Measurements from ENCODE around the gene CNTLN. TPM values are rescaled to one million over a fixed set of nuclear protein-coding genes. Genes with fewer than 3 reads are reported as not detected.
"Not testable (repeated sequence)": the region's sequence is repeated elsewhere in the genome, so short reads cannot be mapped to it uniquely, and the experiment has no call there.

The CNTLN gene
- total and polyA plus RNA-seq, 2 donors from 2014 or later: 2.0 to 8.0 TPM

- no peaks in the 10 kb centered on the region for H3K36me3 ChIP-seq (ENCODE audit: control insufficient read depth in 2 of 3, insufficient read depth in 3 of 3, low read length in 3 of 3)
- H3K4me3 ChIP-seq (ENCODE audit: low read length in 3 of 3): no peak overlapping the region
- no peak overlapping the region for H3K9ac ChIP-seq (ENCODE audit: low read length in 3 of 3)
- DNase-seq: no peak
- H3K27me3 ChIP-seq (ENCODE audit: control insufficient read depth, insufficient read depth, low read length): no peaks in the 10 kb centered on the region
- H3K4me1 ChIP-seq (ENCODE audit: control insufficient read depth in 2 of 3, insufficient read depth in 2 of 3, low read depth in 1 of 3, low read length in 3 of 3): no peaks in the 10 kb centered on the region
- H3K27ac ChIP-seq (ENCODE audit: low read depth in 2 of 2, low read length in 2 of 2): no peak overlapping the region
- FAIRE-seq: no peak
- intact Hi-C loops (cut with DNase I): no loop called here
- no peak for TF ChIP-seq CTCF (IDR thresholded peaks at IDR 0.05; ENCODE audit: borderline replicate concordance, extremely low read depth, insufficient read depth)
- no peaks in the 10 kb centered on the region for H3K9me3 ChIP-seq (ENCODE audit: control insufficient read depth in 2 of 3, insufficient read depth in 1 of 3, low read length in 3 of 3)
Observed at GRCh38 chr9:17349831-17350230, 215.0 kb downstream of the CNTLN start.

- H3K4me1 ChIP-seq (ENCODE audit: control insufficient read depth in 2 of 3, insufficient read depth in 2 of 3, low read depth in 1 of 3, low read length in 3 of 3); H3K27ac ChIP-seq (ENCODE audit: low read depth in 2 of 2, low read length in 2 of 2); H3K4me3 ChIP-seq (ENCODE audit: low read length in 3 of 3); H3K9ac ChIP-seq (ENCODE audit: low read length in 3 of 3); H3K9me3 ChIP-seq (ENCODE audit: control insufficient read depth in 2 of 3, insufficient read depth in 1 of 3, low read length in 3 of 3); FAIRE-seq; H3K27me3 ChIP-seq (ENCODE audit: control insufficient read depth, insufficient read depth, low read length); DNase-seq; H3K36me3 ChIP-seq (ENCODE audit: control insufficient read depth in 2 of 3, insufficient read depth in 3 of 3, low read length in 3 of 3); intact Hi-C loops (cut with DNase I): not testable (repeated sequence)
Observed at GRCh38 chr9:17354006-17354405, 219.2 kb downstream of the CNTLN start.

GRCh38 chr9:17361378-17361777, 226.5 kb downstream of the CNTLN start:
- Histone ChIP-seq H3K36me3 (ENCODE audit: control insufficient read depth in 2 of 3, insufficient read depth in 3 of 3, low read length in 3 of 3) (no peaks in the 10 kb centered on the region), H3K27ac (ENCODE audit: low read depth in 2 of 2, low read length in 2 of 2) (no peak overlapping the region), H3K4me3 (ENCODE audit: low read length in 3 of 3) (no peak overlapping the region), H3K27me3 (ENCODE audit: control insufficient read depth, insufficient read depth, low read length) (no peaks in the 10 kb centered on the region), H3K9ac (ENCODE audit: low read length in 3 of 3) (no peak overlapping the region), H3K9me3 (ENCODE audit: control insufficient read depth in 2 of 3, insufficient read depth in 1 of 3, low read length in 3 of 3) (no peaks in the 10 kb centered on the region), H3K4me1 (ENCODE audit: control insufficient read depth in 2 of 3, insufficient read depth in 2 of 3, low read depth in 1 of 3, low read length in 3 of 3) (no peaks in the 10 kb centered on the region)
- FAIRE-seq: no peak
- intact Hi-C loops (cut with DNase I): no loop called here
- no peak for TF ChIP-seq CTCF (IDR thresholded peaks at IDR 0.05; ENCODE audit: borderline replicate concordance, extremely low read depth, insufficient read depth)
- peak in 1 of 5 donors; percentile 14 for DNase-seq

GRCh38 chr9:17367035-17367434, 232.2 kb downstream of the CNTLN start:
- Histone ChIP-seq H3K4me3 (ENCODE audit: low read length in 3 of 3) (no peak overlapping the region), H3K9ac (ENCODE audit: low read length in 3 of 3) (no peak overlapping the region), H3K27me3 (ENCODE audit: control insufficient read depth, insufficient read depth, low read length) (no peaks in the 10 kb centered on the region), H3K27ac (ENCODE audit: low read depth in 2 of 2, low read length in 2 of 2) (no peak overlapping the region), H3K36me3 (ENCODE audit: control insufficient read depth in 2 of 3, insufficient read depth in 3 of 3, low read length in 3 of 3) (no peaks in the 10 kb centered on the region), H3K9me3 (ENCODE audit: control insufficient read depth in 2 of 3, insufficient read depth in 1 of 3, low read length in 3 of 3) (no peaks in the 10 kb centered on the region), H3K4me1 (ENCODE audit: control insufficient read depth in 2 of 3, insufficient read depth in 2 of 3, low read depth in 1 of 3, low read length in 3 of 3) (no peaks in the 10 kb centered on the region)
- DNase-seq (no peak), FAIRE-seq (no peak)
- intact Hi-C loops (cut with DNase I): no loop called here
- TF ChIP-seq CTCF (IDR thresholded peaks at IDR 0.05; ENCODE audit: borderline replicate concordance, extremely low read depth, insufficient read depth): no peak

Measured in kidney (tissue), 14 donors.